Parathyroid adenoma (tissue), 2 donors: ENCODE measurements around the gene ADAMTSL1.

Experiments
- H2AFZ ChIP-seq: fragments of 300-600 bp; sonication (generic); one replicate; pipeline ENCODE4 v1.7.0; 2017; ENCODE audit warnings: antibody characterized with exemption, mild to moderate bottlenecking
- H3K27ac ChIP-seq: fragments of 300-600 bp; sonication (generic); one replicate; pipeline ENCODE4 v1.7.0; 2017
- H3K27me3 ChIP-seq: fragments of 300-600 bp; sonication (generic); one replicate; pipeline ENCODE4 v1.7.0; 2017; ENCODE audit warnings: low read length; ENCODE audit not compliant: control insufficient read depth, insufficient read depth
- H3K36me3 ChIP-seq: fragments of 300-600 bp; sonication (generic); one replicate; pipeline ENCODE4 v1.7.0; 2017; ENCODE audit warnings: low read length; ENCODE audit not compliant: control insufficient read depth, insufficient read depth
- H3K4me1 ChIP-seq: fragments of 300-600 bp; sonication (generic); one replicate; pipeline ENCODE4 v1.7.0; 2017; ENCODE audit warnings: control low read depth
- H3K4me2 ChIP-seq: fragments of 300-600 bp; sonication (generic); one replicate; pipeline ENCODE4 v1.7.0; 2017; ENCODE audit warnings: low read length
- H3K4me3 ChIP-seq: fragments of 300-600 bp; sonication (generic); one replicate; pipeline ENCODE4 v1.7.0; 2017; ENCODE audit warnings: low read depth, low read length
- H3K79me2 ChIP-seq: fragments of 300-600 bp; sonication (generic); one replicate; pipeline ENCODE4 v1.7.0; 2017; ENCODE audit warnings: control low read depth
- H3K9ac ChIP-seq: fragments of 300-600 bp; sonication (generic); one replicate; pipeline ENCODE4 v1.7.0; 2017; ENCODE audit warnings: mild to moderate bottlenecking
- H3K9me3 ChIP-seq: fragments of 300-600 bp; sonication (generic); one replicate; pipeline ENCODE4 v1.7.0; 2017; ENCODE audit warnings: low read length; ENCODE audit not compliant: control insufficient read depth
- CTCF ChIP-seq: fragments of 300-600 bp; sonication (generic); IDR thresholded peaks from one replicate; pipeline ENCODE4 v1.7.0; 2017; ENCODE audit warnings: antibody characterized with exemption, mild to moderate bottlenecking
- donor health status: primary hyperparathyroidism.

Gene ADAMTSL1

GRCh38 chr9:18881758-18882157 lies 407.8 kb downstream of the ADAMTSL1 start:
- H3K27me3 ChIP-seq, result no peaks in the 10 kb centered on the region
- H2AFZ ChIP-seq, result no peak overlapping the region
- H3K27ac ChIP-seq, result no peak overlapping the region
- no peak overlapping the region for H3K9ac ChIP-seq
- no peaks in the 10 kb centered on the region for H3K4me1 ChIP-seq
- H3K79me2 ChIP-seq, result no peaks in the 10 kb centered on the region
- no peaks in the 10 kb centered on the region for H3K9me3 ChIP-seq
- no peak overlapping the region for H3K4me3 ChIP-seq
- TF ChIP-seq CTCF, result no peak
- no peaks in the 10 kb centered on the region for H3K36me3 ChIP-seq
- no peak overlapping the region for H3K4me2 ChIP-seq

- H3K4me2 ChIP-seq, result no peak overlapping the region
- H3K9ac ChIP-seq, result no peak overlapping the region
- H3K27me3 ChIP-seq, result no peaks in the 10 kb centered on the region
- no peak overlapping the region for H2AFZ ChIP-seq
- no peaks in the 10 kb centered on the region for H3K79me2 ChIP-seq
- no peak for TF ChIP-seq CTCF
- H3K4me1 ChIP-seq, result no peaks in the 10 kb centered on the region
- no peaks in the 10 kb centered on the region for H3K36me3 ChIP-seq
- no peak overlapping the region for H3K27ac ChIP-seq
- no peaks in the 10 kb centered on the region for H3K9me3 ChIP-seq
- no peak overlapping the region for H3K4me3 ChIP-seq
Measured at GRCh38 chr9:18887546-18887945, 413.6 kb downstream of the ADAMTSL1 start.

- Histone ChIP-seq H3K79me2 (no peaks in the 10 kb centered on the region), H3K4me1 (no peaks in the 10 kb centered on the region), H3K9me3 (no peaks in the 10 kb centered on the region), H2AFZ (no peak overlapping the region), H3K4me3 (no peak overlapping the region), H3K9ac (no peak overlapping the region), H3K27ac (no peak overlapping the region), H3K27me3 (no peaks in the 10 kb centered on the region), H3K36me3 (no peaks in the 10 kb centered on the region), H3K4me2 (no peak overlapping the region)
- TF ChIP-seq CTCF, result no peak
Measured at GRCh38 chr9:18888290-18888689, 414.3 kb downstream of the ADAMTSL1 start.

- no peaks in the 10 kb centered on the region for H3K9me3 ChIP-seq
- H2AFZ ChIP-seq, result no peak overlapping the region
- no peak overlapping the region for H3K9ac ChIP-seq
- no peaks in the 10 kb centered on the region for H3K27me3 ChIP-seq
- no peak for TF ChIP-seq CTCF
- H3K4me2 ChIP-seq, result no peak overlapping the region
- no peaks in the 10 kb centered on the region for H3K4me1 ChIP-seq
- H3K36me3 ChIP-seq, result no peaks in the 10 kb centered on the region
- no peak overlapping the region for H3K27ac ChIP-seq
- no peaks in the 10 kb centered on the region for H3K79me2 ChIP-seq
- no peak overlapping the region for H3K4me3 ChIP-seq
Measured at GRCh38 chr9:18889550-18889949, 415.6 kb downstream of the ADAMTSL1 start.

- TF ChIP-seq CTCF, result no peak
Measured at GRCh38 chr9:18890372-18890771, 416.4 kb downstream of the ADAMTSL1 start.

More at GRCh38 chr9:18890372-18890771, 416.4 kb downstream of the ADAMTSL1 start:
- Histone ChIP-seq H3K27ac (no peak overlapping the region), H3K9me3 (no peaks in the 10 kb centered on the region), H3K4me2 (no peak overlapping the region), H3K79me2 (no peaks in the 10 kb centered on the region), H3K9ac (no peak overlapping the region), H2AFZ (no peak overlapping the region), H3K4me1 (no peaks in the 10 kb centered on the region), H3K4me3 (no peak overlapping the region), H3K27me3 (no peaks in the 10 kb centered on the region), H3K36me3 (no peaks in the 10 kb centered on the region)
